Embryonic facial prominence (tissue), 1 donor: ENCODE measurements around the gene GPX7.

Source experiments
- DNase-seq: peaks from one replicate; pipeline ENCODE4 v3.0.0-alpha.2; 2016; ENCODE audit errors: extremely low spot score

The GPX7 gene

DNA sequence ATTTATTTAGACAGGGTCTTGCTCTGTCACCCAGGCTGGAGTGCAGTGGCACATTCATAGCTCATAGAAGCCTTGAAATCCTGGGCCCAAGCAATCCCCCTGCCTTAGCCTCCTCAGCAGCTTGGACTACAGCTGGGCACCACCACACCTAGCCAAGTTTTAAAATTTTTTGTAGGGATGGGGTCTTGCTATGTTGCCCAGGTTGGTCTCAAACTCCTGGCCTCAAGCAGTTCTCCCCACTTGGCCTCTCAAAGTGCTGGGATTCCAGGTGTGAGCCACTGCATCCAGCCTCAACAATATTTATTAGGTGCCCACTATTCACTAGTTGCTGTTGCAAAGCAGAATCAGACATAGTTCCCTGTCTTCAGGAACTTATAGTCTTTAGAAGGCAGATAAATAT lies 14.1 kb upstream of the GPX7 start:
- DNase-seq: no peak

DNA sequence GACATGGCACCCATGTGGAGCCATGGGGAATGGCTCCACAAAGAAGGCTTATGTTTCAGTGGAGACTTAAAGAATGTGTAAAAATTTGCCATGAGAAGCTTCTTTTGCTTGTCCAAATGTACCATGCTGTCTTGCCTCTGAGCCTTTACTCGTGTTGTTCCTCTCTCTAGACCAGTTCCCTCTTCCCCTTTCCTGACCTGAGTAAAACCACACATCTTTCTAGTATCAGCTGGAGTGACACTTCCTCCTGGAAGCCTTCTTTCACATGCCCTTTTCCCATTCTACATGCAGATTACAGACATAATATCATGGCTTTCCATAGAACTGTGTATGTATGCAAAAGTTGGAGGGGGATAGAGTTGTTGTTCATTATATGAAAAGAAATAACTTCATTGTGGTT lies 13.6 kb upstream of the GPX7 start:
- DNase-seq: no peak

DNA sequence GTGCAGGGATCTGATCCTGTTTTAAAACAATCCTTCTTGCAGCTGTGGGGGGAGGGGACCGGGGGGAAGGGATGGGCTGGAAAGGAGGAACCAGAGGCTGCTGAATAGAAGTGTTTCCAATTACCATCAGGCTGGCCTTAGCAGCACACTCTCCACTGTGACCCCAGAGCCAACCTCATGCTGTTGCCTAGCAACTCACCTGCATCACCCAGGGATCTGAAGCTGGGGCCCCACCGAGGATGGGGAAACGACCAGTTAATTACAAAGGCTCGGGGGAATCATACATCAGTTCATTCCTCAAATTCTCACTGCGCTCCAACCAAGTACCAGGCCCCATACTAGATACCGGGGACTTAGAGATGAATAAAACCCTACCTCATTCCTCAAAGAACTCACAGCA lies 11.9 kb upstream of the GPX7 start:
- no peak for DNase-seq

DNA sequence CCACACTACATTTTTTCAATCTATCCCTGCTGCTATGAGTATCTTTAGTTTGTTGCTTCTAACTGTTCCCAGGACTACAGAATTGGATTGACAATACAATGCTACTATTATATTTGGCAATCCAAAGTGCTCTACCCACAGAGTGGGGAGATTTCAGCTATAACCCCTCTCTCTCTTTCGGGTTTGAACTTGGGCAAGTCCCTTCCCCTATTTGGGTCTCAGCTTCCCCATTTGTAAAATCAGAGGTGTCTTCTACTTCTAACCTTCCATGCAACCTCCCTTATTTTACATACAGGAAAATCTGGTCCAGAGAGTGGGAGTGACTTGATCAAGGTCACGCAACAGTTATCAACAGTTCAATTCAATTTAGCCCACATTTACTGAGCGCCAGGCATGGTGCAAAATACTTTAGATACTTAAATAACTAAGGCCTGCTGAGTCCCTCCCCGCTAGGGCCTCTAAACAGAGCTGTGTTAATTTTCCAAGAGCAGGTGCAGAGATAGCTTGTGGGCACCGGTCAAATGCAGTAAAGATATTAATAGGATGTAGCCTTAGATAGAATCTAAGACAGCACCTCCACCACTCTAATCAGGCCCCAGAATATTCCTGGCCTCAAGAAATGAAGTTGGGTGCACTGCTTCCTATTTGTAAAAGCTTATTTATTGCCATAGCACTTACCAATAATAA lies 9.4 kb upstream of the GPX7 start:
- DNase-seq: no peak

DNA sequence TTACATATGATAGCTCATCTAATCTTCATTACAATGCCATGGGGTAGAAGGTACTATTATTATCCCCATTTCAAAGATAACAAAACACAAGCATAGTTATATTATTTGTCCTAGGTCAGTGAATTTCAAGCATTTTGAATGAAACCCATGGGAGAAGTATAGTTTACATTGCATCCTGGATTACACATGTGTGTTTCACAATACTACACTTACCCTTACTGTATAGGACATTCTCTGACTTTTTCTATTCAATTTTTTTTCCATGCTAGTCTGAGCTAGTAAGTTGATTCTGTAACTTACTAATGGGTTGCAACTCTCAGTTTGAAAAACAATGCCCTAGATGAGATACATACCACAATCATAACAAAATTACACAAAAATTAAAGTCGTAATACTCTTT lies 8.7 kb upstream of the GPX7 start:
- DNase-seq: no peak

DNA sequence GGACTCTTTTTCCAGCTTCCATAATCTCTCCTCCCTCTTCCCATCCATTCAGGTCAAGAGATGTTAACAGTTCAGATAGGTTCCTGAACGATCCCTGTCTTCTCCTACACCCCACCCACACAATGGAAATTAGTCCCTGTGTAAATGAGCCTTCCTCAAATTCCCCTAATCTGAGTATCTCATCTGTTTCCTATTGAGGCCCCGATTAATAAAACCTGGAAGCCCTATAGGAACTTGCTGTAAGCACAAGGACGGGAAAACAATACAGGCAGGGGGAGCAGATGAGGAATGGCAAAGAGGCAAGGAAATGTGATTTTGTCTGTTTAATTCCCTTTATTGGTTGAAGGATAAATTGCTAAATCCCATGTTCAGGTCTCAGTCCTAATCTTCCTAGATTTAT lies 7.1 kb upstream of the GPX7 start:
- DNase-seq: no peak

DNA sequence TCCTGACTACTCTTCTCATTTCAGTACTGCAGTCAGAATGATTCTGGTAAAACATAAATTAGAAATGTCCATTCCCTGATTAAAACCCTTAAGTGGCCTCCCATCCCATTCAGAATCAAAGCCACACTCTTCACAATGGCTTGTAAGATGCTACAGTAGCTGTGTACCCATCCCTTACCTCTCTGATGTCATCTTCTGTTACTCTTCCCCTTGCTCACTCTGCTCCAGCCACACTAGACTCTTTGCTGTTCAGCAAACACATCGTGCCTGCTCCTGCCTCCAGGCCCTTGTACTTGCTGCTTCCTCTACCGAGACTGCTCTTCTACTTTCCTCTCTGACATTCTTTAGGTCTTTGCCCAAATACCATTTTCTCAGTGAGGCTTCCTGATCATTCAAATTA lies 4.3 kb upstream of the GPX7 start:
- no peak for DNase-seq

DNA sequence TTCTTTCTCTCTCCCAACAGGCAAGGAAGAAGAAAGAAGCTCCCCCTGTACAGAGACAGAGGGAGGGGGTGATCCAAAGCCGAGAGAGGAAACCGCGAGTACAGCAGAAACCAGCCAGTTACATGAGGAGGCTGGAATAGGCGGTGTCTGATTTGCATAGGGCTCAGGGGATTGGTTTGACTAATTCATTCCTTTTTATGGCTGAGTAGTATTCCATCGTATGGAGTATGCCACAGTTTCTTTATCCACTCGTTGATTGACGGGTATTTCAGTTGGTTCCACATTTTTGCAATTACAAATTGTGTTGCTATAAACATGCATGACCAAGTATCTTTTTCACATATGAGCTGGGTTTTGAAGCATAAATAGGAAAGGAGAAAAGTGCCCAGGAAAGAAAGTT lies 3.4 kb upstream of the GPX7 start:
- no peak for DNase-seq

DNA sequence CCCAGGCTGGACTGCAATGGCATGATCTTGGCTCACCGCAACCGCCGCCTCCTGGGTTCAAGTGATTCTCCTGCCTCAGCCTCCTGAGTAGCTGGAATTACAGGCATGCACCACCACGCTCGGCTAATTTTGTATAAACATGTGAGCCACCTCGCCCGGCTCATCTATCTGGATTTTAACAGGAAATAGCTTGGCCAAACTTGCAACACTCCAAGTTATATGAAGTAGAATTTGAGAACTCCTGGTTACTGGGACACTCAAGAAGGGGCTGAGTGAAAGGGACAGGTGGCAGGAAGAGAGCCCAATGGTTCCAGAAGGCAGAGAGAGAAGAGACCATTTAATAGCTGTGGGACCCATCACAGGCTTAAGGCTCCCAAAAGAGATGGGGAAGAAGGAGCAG lies 2.9 kb upstream of the GPX7 start:
- no peak for DNase-seq

DNA sequence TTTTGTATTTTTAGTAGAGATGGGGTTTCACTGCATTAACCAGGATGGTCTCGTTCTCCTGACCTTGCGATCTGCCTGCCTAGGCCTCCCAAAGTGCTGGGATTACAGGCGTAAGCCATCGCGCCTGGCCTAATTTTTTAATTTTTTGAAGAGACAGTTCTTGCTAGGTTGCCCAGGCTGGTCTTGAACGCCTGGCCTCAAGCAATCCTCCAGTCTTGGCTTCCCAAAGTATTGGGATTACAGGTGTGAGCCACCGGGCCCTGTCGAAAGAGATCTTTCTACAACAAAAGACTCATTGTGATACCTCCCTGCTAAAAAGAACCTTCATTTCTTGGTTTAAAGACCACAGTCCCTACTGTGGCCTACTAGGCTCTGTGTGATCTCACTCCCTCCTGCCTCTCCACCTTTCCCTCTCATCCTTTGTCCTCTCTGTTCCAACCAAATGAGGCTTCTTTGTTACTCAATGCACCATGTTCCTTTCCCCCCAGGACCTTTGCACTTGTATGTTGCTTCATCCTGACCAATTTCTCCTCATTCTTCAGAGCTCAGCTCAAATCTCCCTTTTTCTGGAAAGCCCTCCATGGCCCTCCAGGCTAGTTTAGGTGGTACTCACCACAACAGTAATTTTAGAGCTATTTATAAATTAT lies 1.5 kb upstream of the GPX7 start:
- no peak for DNase-seq

DNA sequence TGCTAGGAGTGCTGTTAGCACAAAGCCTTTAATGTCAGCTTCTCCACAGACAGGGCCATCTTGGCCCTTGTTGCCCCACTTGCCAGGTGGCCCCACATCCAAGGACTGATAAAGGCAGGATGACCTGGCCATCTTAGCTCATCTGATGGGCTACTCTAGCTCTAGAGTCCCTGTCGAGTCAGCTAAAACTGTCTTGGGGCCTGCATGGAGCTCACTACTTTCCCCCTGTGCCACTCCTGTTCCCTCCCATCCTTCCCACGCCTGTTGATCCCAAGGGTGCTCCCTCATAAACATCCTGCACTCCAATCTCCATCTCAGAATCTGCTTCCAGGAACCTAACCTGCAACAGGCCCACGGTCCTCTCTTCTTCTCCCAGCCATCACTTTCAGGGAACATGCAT lies 652 bp upstream of the GPX7 start:
- no peak for DNase-seq

DNA sequence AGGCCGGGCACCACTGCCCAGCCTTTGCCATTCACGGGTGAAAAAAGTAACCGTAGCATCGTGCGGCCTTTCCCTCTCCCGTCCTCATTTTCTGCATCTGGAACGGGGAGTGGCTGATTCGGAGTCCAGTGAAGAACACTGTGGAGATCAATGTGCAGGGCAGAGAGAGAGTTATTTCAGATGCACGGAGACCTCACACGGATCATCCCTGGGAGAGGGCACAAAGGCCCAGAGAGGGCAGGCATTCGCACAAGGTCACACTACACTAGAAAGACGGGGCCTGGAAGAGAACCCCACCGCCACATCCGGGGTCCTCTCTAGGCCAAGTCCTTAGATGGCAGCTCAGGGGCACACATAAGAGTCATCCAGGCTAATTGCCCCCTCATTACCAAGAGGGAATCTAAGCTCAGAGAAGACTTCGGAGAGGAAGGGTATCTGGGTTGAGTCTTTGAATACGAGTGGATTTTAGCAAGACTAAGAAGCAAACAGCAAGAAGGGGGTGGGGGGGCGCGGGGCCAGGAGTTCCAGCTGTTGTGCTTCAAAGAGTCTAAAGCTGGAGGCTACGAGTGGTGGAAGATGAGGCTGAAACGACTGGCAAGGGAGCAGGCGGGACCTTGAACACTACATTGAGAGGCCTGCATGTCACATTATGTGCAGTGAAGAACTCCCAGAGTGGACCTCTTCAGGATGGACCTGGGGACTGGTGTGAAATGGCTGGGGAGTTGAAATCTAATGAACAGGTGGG lies 857 bp downstream of the GPX7 start:
- DNase-seq: no peak

DNA sequence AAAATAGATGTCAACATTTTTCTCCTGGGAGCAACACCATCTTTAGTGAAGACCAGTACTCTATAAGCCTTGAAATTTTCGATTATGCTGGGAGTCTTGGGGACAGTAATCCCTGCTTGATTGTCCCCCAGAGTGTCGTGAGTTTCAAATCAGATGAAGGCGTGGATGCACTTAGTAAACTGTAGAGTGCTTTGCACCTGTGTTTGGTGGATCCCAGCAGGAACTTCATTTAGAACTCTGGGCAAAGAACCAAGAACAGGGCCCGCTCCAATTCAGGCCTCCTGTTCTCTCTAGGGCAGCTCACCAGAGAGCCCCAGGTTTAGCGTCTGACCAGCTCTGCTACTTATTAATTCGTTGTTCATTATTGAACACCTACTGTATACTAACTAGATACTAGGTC lies 1.5 kb downstream of the GPX7 start:
- DNase-seq: no peak

DNA sequence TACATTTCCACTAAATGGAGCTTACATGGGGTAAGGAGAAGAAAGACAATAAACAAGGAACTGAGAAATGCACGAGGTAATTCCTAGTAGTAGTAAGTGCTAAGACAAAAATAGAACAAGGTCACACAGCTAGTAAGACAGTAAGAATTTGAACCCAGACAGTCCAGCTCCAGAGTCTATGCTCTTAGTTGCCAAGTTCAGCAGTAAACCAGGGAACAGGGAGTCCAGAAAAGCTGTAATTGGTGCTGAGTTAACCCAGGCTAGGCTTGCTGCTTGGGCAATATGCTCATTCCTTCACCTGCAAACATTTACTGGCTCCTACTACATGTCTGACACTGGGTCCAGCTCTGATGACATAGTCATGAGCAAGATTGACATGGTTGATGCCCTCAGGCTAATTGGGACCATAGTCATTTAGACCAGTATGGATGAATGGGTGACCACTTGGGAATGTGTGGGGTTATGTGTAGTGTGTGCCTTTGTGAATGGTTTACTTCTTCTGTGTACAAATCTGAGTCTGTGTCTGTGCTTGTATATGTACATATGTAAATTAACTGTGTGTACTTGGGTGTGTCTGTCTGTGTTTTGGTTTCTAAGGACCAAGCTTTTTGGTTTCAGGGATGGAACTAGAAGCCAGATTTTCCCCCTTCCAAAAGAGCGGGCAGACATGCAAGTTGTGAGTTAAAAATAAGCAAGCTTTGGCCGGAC lies 2.0 kb downstream of the GPX7 start:
- DNase-seq: no peak

DNA sequence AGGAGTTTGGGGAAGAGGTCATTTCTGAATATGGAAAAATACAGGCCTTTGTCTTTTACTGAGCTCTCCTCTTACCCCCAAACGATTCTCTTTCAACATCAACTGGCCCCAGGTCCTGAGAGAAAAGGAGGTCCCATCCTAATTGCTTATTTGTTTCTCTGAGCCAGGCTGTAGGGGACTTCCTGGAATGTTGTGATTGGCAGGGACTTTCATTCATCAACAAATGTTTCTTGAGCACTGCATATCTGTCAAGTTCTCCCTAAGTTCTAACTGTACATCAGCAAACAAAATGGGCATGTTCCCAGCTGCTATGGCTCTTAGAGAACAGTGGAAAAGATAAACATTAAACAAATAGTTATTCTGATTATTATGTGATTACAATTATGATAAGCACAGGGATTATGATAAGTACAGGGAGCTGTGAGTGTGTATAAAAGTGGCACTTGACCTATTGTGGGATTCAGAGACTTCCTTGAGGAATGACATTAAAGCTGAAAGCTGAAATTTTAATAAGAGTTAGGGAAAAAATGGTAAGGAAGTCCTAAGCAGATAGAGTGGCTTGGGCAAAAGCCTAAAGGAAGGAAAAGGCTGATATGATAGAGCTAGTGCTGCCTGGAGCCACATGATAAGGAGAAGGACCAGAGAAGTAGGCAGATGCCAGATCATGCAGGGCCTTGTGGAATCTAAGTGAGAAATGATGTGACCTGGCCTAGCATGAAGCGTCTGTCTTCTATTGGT lies 11.6 kb downstream of the GPX7 start:
- no peak for DNase-seq

DNA sequence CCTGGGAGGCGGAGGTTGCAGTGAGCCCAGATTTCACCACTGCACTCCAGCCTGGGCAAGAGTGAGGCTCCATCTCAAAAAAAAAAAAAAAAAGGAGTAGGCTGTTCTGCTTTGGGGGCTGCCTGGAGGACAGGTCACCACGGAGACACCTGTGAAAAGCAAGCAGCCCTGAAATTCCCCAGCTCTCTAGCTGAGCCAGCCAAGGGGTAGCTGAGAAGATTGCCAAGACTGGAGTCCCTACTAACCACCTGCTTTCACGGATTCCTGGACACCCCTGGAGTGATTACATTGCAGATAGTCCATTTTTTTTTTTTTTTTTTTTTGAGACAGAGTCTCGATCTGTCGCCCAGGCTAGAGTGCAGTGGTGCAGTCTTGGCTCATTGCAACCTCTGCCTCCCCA lies 12.5 kb downstream of the GPX7 start:
- DNase-seq: no peak

DNA sequence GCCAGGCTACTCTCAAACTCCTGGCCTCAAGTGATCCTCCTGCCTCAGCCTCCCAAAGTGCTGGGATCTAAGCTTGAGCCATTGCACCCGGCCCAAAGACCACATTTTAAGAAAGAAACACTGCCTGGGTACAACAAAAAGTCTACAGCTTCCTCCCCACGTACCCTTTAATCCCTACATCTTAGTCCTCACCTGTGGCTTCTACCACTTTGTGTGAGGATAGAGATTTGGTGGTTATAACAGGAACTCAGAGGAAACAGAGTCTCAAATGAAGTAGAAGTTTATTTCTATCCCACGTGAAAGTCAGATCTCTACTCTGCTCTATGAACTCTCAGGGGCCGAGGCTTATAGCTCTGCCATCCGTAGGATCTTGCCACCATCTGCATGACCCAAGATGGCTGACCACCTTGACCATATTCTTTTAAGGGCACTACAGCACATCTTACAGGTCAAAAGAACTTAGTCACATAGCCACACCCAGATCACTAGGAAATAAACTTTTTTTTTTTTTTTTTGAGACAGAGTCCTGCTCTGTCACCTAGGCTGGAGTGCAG lies 13.4 kb downstream of the GPX7 start:
- no peak for DNase-seq

DNA sequence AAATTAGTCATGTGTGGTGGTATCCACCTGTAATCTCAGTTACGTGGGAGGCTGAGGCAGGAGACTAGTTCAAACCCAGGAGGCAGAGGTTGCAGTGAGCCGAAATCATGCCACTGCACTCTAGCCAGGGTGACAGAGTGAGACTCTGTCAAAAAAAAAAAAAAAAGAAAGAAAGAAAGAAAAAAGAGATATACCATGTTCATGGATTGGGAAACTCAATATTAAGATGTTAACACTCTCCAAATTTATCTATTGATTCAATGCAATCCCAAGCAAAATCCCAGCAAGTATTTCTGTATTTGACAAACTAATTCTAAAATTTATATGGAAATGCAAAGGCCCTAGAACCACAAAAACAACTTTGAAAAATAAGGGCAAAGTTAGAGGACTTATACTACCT lies 19.8 kb downstream of the GPX7 start:
- no peak for DNase-seq

DNA sequence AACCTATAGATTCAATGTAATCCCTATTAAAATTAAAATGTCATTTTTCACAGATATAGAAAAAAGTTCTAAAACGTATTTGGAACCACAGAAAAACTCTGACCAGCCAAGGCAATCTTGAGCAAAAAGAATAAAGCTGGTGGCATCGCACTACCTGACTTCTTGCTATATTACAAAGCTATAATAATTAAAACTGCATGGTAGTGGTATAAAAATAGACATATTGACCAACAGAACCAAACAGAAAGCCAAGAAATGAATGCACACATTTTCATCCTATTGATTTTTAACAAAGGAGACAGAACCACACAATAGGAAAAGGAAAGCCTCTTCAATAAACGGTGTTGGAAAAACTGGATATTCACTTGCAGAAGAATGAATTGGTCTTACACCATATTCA lies 21.6 kb downstream of the GPX7 start:
- DNase-seq: no peak

DNA sequence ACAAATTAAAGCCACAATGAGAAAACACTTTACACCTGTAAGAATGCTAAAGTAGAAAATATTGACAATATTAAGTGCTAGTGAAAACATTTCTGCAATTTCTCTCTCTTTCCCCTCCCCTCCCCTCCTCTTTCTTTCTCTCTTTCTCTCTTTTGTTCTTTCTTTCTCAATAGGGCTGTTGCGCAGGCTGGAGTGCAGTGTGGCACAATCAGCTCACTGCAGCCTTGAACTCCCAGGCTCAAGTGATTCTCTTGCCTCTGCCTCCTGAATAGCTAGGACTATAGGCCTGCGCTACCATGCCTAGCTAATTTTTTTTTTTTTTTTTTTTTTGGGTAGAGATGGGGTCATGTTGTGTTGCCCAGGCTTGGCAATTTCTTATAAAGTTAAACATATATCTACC lies 24.9 kb downstream of the GPX7 start:
- no peak for DNase-seq

DNA sequence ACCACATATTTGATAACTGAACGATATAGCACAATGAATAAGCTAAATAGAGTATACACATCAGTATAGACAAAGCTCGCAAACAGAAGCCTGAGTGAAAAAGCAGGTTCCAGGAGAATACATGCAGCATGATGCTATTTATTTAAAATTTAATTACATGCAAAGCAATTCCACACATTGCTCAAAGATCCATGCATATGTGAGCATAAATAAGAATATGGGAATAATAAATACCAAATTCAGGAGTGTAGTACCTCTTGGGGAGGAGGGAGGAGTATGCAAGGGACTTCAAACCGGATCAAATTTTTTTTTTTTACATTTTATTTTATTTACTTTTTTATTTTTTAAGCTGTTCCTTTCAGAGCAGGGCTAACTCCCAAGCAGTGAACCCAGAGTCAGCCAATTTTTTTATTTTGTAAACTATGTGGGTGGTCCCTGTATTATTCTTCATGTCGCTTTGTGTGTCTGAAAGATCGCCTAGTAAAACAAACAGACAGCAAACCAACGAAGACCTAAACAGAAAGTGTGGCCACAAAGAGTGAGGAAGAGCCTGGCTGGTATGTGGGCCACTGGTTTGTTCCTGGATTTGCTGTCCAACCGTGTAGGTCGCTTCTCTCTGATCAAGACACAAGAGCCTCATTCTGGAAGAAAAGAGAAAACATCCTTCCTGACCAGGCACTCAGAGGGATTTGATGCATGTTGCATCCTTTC lies 26.6 kb downstream of the GPX7 start:
- DNase-seq: no peak
